ENCODE results near the gene SERPINE3.

The SERPINE3 gene

GRCh38 chr13:51339354-51339753, at the start of gene SERPINE3:
TSS of gene SERPINE3 (plus strand) at chr13:51339691. CDS start at chr13:51341092, 1,401 bp downstream.
- no peaks in the 10 kb centered on the region for H3K4me1 ChIP-seq (ENCODE audit: control insufficient read depth in 1 of 2, insufficient read depth in 2 of 2, low read length in 2 of 2)
- no peaks in the 10 kb centered on the region for H3K36me3 ChIP-seq (ENCODE audit: control insufficient read depth in 1 of 2, insufficient read depth in 2 of 2, low read length in 2 of 2)
- H3K4me3 ChIP-seq (ENCODE audit: low read depth in 1 of 2, low read length in 2 of 2), result no peak within 1 kb of the TSS
- no peaks in the 10 kb centered on the region for H3K9me3 ChIP-seq (ENCODE audit: control insufficient read depth in 1 of 2, low read length in 2 of 2)
- no peak within 1 kb of the TSS for H3K27ac ChIP-seq (ENCODE audit: low read length)
- H3K27me3 ChIP-seq (ENCODE audit: low read depth, low read length), result no peaks in the 10 kb centered on the region

GRCh38 chr13:51291341-51291740, 48.1 kb upstream of the SERPINE3 start:
- Histone ChIP-seq H3K27me3 (ENCODE audit: low read depth, low read length) (no peaks in the 10 kb centered on the region), H3K9me3 (ENCODE audit: control insufficient read depth in 1 of 2, low read length in 2 of 2) (no peaks in the 10 kb centered on the region), H3K4me3 (ENCODE audit: low read depth in 1 of 2, low read length in 2 of 2) (no peak overlapping the region), H3K4me1 (ENCODE audit: control insufficient read depth in 1 of 2, insufficient read depth in 2 of 2, low read length in 2 of 2) (peaks cover 4 to 16% of the 10 kb centered on the region in 2 donors), H3K27ac (ENCODE audit: low read length) (no peak overlapping the region), H3K36me3 (ENCODE audit: control insufficient read depth in 1 of 2, insufficient read depth in 2 of 2, low read length in 2 of 2) (no peaks in the 10 kb centered on the region)

- Histone ChIP-seq H3K4me1 (ENCODE audit: control insufficient read depth in 1 of 2, insufficient read depth in 2 of 2, low read length in 2 of 2) (peaks cover 4 to 16% of the 10 kb centered on the region in 2 donors), H3K9me3 (ENCODE audit: control insufficient read depth in 1 of 2, low read length in 2 of 2) (no peaks in the 10 kb centered on the region), H3K36me3 (ENCODE audit: control insufficient read depth in 1 of 2, insufficient read depth in 2 of 2, low read length in 2 of 2) (no peaks in the 10 kb centered on the region), H3K27me3 (ENCODE audit: low read depth, low read length) (no peaks in the 10 kb centered on the region), H3K27ac (ENCODE audit: low read length) (no peak overlapping the region), H3K4me3 (ENCODE audit: low read depth in 1 of 2, low read length in 2 of 2) (no peak overlapping the region)
Observed at GRCh38 chr13:51292000-51292565, 47.4 kb upstream of the SERPINE3 start.

- H3K9me3 ChIP-seq (ENCODE audit: control insufficient read depth in 1 of 2, low read length in 2 of 2), result no peaks in the 10 kb centered on the region
- peaks cover 0 to 3% of the 10 kb centered on the region in 2 donors for H3K4me1 ChIP-seq (ENCODE audit: control insufficient read depth in 1 of 2, insufficient read depth in 2 of 2, low read length in 2 of 2)
- no peak overlapping the region for H3K27ac ChIP-seq (ENCODE audit: low read length)
- H3K4me3 ChIP-seq (ENCODE audit: low read depth in 1 of 2, low read length in 2 of 2), result no peak overlapping the region
- H3K36me3 ChIP-seq (ENCODE audit: control insufficient read depth in 1 of 2, insufficient read depth in 2 of 2, low read length in 2 of 2), result no peaks in the 10 kb centered on the region
- no peaks in the 10 kb centered on the region for H3K27me3 ChIP-seq (ENCODE audit: low read depth, low read length)
Observed at GRCh38 chr13:51297556-51297955, 41.9 kb upstream of the SERPINE3 start.

GRCh38 chr13:51298812-51299211, 40.7 kb upstream of the SERPINE3 start:
- Histone ChIP-seq H3K4me3 (ENCODE audit: low read depth in 1 of 2, low read length in 2 of 2) (no peak overlapping the region), H3K9me3 (ENCODE audit: control insufficient read depth in 1 of 2, low read length in 2 of 2) (no peaks in the 10 kb centered on the region), H3K27me3 (ENCODE audit: low read depth, low read length) (no peaks in the 10 kb centered on the region), H3K36me3 (ENCODE audit: control insufficient read depth in 1 of 2, insufficient read depth in 2 of 2, low read length in 2 of 2) (no peaks in the 10 kb centered on the region), H3K4me1 (ENCODE audit: control insufficient read depth in 1 of 2, insufficient read depth in 2 of 2, low read length in 2 of 2) (no peaks in the 10 kb centered on the region), H3K27ac (ENCODE audit: low read length) (no peak overlapping the region)

GRCh38 chr13:51303063-51303552, 36.4 kb upstream of the SERPINE3 start:
- no peaks in the 10 kb centered on the region for H3K36me3 ChIP-seq (ENCODE audit: control insufficient read depth in 1 of 2, insufficient read depth in 2 of 2, low read length in 2 of 2)
- H3K9me3 ChIP-seq (ENCODE audit: control insufficient read depth in 1 of 2, low read length in 2 of 2), result no peaks in the 10 kb centered on the region
- no peaks in the 10 kb centered on the region for H3K4me1 ChIP-seq (ENCODE audit: control insufficient read depth in 1 of 2, insufficient read depth in 2 of 2, low read length in 2 of 2)
- no peak overlapping the region for H3K4me3 ChIP-seq (ENCODE audit: low read depth in 1 of 2, low read length in 2 of 2)
- H3K27ac ChIP-seq (ENCODE audit: low read length), result no peak overlapping the region
- H3K27me3 ChIP-seq (ENCODE audit: low read depth, low read length), result no peaks in the 10 kb centered on the region

- no peak overlapping the region for H3K27ac ChIP-seq (ENCODE audit: low read length)
- no peaks in the 10 kb centered on the region for H3K36me3 ChIP-seq (ENCODE audit: control insufficient read depth in 1 of 2, insufficient read depth in 2 of 2, low read length in 2 of 2)
- no peaks in the 10 kb centered on the region for H3K9me3 ChIP-seq (ENCODE audit: control insufficient read depth in 1 of 2, low read length in 2 of 2)
- no peaks in the 10 kb centered on the region for H3K4me1 ChIP-seq (ENCODE audit: control insufficient read depth in 1 of 2, insufficient read depth in 2 of 2, low read length in 2 of 2)
- no peaks in the 10 kb centered on the region for H3K27me3 ChIP-seq (ENCODE audit: low read depth, low read length)
- no peak overlapping the region for H3K4me3 ChIP-seq (ENCODE audit: low read depth in 1 of 2, low read length in 2 of 2)
Observed at GRCh38 chr13:51303882-51304281, 35.6 kb upstream of the SERPINE3 start.

- Histone ChIP-seq H3K4me3 (ENCODE audit: low read depth in 1 of 2, low read length in 2 of 2) (no peak overlapping the region), H3K36me3 (ENCODE audit: control insufficient read depth in 1 of 2, insufficient read depth in 2 of 2, low read length in 2 of 2) (no peaks in the 10 kb centered on the region)
Observed at GRCh38 chr13:51305271-51305967, 34.1 kb upstream of the SERPINE3 start.

DNA sequence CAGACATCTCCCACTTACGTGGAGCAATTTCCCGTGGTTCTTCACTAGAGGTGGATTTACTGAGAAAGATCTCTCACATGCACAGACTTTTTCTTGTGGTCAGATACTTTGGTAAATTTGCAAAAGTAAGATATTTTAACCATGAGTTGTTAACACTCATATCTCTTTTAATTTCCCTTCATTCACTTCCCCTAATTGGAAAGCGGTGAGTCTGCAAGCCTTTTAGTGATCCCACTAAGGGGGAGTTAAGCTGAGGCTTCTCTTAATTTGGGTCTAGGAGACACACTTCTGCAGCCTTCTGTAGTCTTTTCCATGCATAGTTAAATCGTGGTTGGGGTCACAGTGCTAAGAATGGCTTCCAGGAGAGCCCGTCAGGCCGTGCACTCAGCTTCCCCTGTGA, 30.7 kb upstream of the SERPINE3 start:
- no peaks in the 10 kb centered on the region for H3K36me3 ChIP-seq (ENCODE audit: control insufficient read depth in 1 of 2, insufficient read depth in 2 of 2, low read length in 2 of 2)
- no peaks in the 10 kb centered on the region for H3K4me1 ChIP-seq (ENCODE audit: control insufficient read depth in 1 of 2, insufficient read depth in 2 of 2, low read length in 2 of 2)
- no peak overlapping the region for H3K27ac ChIP-seq (ENCODE audit: low read length)
- no peaks in the 10 kb centered on the region for H3K9me3 ChIP-seq (ENCODE audit: control insufficient read depth in 1 of 2, low read length in 2 of 2)
- H3K4me3 ChIP-seq (ENCODE audit: low read depth in 1 of 2, low read length in 2 of 2), result no peak overlapping the region
- no peaks in the 10 kb centered on the region for H3K27me3 ChIP-seq (ENCODE audit: low read depth, low read length)

More at GRCh38 chr13:51305271-51305967, 34.1 kb upstream of the SERPINE3 start:
- no peaks in the 10 kb centered on the region for H3K9me3 ChIP-seq (ENCODE audit: control insufficient read depth in 1 of 2, low read length in 2 of 2)
- H3K4me1 ChIP-seq (ENCODE audit: control insufficient read depth in 1 of 2, insufficient read depth in 2 of 2, low read length in 2 of 2), result no peaks in the 10 kb centered on the region
- no peaks in the 10 kb centered on the region for H3K27me3 ChIP-seq (ENCODE audit: low read depth, low read length)
- H3K27ac ChIP-seq (ENCODE audit: low read length), result no peak overlapping the region

- Histone ChIP-seq H3K36me3 (ENCODE audit: control insufficient read depth in 1 of 2, insufficient read depth in 2 of 2, low read length in 2 of 2) (no peaks in the 10 kb centered on the region), H3K27ac (ENCODE audit: low read length) (no peak overlapping the region), H3K4me3 (ENCODE audit: low read depth in 1 of 2, low read length in 2 of 2) (no peak overlapping the region), H3K4me1 (ENCODE audit: control insufficient read depth in 1 of 2, insufficient read depth in 2 of 2, low read length in 2 of 2) (no peaks in the 10 kb centered on the region), H3K27me3 (ENCODE audit: low read depth, low read length) (no peaks in the 10 kb centered on the region), H3K9me3 (ENCODE audit: control insufficient read depth in 1 of 2, low read length in 2 of 2) (no peaks in the 10 kb centered on the region)
Observed at GRCh38 chr13:51311231-51311630, 28.3 kb upstream of the SERPINE3 start.

DNA sequence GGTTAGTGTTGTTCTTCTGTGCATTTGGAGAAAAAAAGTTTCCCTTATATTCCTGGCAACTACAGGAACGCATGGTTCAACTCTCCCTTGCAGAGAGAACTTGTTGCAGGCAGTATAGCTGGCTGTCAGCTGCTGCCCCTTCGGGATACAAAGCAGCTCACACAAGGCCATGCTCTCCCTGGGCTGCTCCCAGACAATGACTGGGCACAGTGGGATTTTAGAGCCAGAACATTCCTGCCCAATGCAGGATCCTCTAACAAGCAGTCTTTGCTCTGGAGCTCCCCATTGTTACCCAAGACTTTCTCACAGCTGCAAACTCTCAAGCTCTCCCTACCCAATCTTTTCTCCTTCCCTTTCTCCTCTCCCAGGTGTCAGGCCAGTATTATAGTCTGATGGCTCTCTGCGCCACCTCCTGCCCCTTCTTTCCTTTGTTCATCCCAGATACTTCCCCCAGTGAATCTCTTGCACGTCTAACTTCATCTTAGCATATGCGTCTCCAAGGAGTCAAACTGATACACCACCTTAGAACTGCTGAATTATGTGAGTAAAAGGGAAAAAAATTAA, 27.5 kb upstream of the SERPINE3 start:
- Histone ChIP-seq H3K36me3 (ENCODE audit: control insufficient read depth in 1 of 2, insufficient read depth in 2 of 2, low read length in 2 of 2) (no peaks in the 10 kb centered on the region), H3K27ac (ENCODE audit: low read length) (no peak overlapping the region)

More for the DNA sequence above, 27.5 kb upstream of the SERPINE3 start:
- Histone ChIP-seq H3K4me3 (ENCODE audit: low read depth in 1 of 2, low read length in 2 of 2) (no peak overlapping the region), H3K4me1 (ENCODE audit: control insufficient read depth in 1 of 2, insufficient read depth in 2 of 2, low read length in 2 of 2) (no peaks in the 10 kb centered on the region), H3K9me3 (ENCODE audit: control insufficient read depth in 1 of 2, low read length in 2 of 2) (no peaks in the 10 kb centered on the region), H3K27me3 (ENCODE audit: low read depth, low read length) (no peaks in the 10 kb centered on the region)

All from muscle layer of duodenum (tissue), 2 donors.